ENCODE measurements around the gene CHST3.

DNA sequence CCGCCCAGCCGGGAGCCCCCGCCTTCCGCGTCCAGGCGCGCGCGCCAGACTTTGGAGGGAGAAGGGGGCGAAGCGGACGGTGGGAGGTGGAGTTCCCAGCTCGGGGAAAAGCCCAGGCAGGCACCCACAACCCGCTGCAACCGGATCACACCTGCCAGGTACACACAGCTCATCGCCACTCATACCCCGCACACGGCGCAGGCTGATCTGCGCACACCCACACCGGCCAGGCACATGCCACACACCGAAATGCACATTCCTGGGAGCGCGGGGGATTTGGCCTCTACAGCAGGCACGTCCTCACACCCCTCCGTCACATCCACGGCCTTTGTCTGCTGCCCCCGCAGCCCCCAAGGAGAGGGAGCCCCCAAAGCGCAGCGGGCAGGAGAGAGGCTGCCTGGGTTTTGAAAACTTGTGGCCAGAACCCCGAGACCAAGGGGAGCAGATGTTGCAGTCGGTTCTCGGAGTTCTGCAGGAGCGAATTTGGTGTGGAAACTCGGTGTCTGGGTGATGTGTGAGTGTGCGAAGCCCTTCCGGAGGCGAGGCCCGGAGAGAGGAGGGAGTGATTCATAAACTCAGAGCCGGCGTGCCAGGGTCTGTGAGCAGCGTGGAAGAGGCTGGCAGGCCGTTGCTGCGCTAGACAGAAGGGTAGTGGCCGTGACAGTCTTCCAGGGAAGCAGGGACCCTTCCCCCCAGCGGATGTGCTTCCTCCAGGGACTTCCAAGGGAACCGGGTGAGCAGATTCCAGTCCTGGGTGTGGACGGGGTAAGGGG, 734 bp downstream of the CHST3 start:
- TF ChIP-seq, protein P1, sequence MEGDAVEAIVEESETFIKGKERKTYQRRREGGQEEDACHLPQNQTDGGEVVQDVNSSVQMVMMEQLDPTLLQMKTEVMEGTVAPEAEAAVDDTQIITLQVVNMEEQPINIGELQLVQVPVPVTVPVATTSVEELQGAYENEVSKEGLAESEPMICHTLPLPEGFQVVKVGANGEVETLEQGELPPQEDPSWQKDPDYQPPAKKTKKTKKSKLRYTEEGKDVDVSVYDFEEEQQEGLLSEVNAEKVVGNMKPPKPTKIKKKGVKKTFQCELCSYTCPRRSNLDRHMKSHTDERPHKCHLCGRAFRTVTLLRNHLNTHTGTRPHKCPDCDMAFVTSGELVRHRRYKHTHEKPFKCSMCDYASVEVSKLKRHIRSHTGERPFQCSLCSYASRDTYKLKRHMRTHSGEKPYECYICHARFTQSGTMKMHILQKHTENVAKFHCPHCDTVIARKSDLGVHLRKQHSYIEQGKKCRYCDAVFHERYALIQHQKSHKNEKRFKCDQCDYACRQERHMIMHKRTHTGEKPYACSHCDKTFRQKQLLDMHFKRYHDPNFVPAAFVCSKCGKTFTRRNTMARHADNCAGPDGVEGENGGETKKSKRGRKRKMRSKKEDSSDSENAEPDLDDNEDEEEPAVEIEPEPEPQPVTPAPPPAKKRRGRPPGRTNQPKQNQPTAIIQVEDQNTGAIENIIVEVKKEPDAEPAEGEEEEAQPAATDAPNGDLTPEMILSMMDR (conservative IDR thresholded peaks at IDR 0.05; ENCODE audit: low read depth, low read length) = no peak
- TF ChIP-seq EZH2 (IDR thresholded peaks at IDR 0.05; ENCODE audit: borderline replicate concordance, low read depth, low read length, poor library complexity, severe bottlenecking) = no peak

Data from A673 (cell line).